Epithelial cell of esophagus (primary cell): ENCODE results near the gene WDR89.
"Not testable (repeated sequence)": the region's sequence is repeated elsewhere in the genome, so short reads cannot be mapped to it uniquely, and the experiment has no call there.

Source experiments
- DNase-seq: peaks from one replicate; pipeline ENCODE4 v3.0.0; 2010; ENCODE audit warnings: low read depth
- H3K4me3 ChIP-seq: 2 replicates; pipeline ENCODE4 v1.5.1; 2011; ENCODE audit warnings: mild to moderate bottlenecking, low read length, control low read depth
- TF ChIP-seq, protein P1 (sequence below): IDR thresholded peaks from 2 replicates; pipeline ENCODE4 v1.5.1; 2011; ENCODE audit warnings: low read depth, mild to moderate bottlenecking, low read length, control low read depth, inconsistent platforms; ENCODE audit not compliant: insufficient read depth; ENCODE audit errors: missing control alignments

The WDR89 gene

DNA sequence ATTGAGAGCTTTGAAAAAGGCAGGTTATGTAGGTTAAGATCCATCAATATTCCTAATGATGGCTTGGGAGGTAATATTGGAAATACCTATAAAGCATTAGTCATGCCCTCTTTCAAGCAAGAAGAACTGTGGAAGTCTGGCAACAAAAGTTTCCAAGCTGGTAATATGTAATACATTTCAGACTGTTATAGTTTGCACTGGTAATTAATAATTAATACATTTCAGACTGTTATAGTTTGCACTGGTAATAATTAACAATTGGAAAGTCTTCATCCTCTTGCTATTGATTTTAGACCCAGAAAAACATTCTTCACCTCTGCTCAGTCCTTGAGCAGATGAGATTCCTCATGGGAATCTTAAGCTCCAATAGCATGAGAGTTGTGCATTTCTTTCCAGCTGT is 29.0 kb upstream of the WDR89 start:
- no peak for DNase-seq
- H3K4me3 ChIP-seq, result no peak overlapping the region
- TF ChIP-seq, protein P1, sequence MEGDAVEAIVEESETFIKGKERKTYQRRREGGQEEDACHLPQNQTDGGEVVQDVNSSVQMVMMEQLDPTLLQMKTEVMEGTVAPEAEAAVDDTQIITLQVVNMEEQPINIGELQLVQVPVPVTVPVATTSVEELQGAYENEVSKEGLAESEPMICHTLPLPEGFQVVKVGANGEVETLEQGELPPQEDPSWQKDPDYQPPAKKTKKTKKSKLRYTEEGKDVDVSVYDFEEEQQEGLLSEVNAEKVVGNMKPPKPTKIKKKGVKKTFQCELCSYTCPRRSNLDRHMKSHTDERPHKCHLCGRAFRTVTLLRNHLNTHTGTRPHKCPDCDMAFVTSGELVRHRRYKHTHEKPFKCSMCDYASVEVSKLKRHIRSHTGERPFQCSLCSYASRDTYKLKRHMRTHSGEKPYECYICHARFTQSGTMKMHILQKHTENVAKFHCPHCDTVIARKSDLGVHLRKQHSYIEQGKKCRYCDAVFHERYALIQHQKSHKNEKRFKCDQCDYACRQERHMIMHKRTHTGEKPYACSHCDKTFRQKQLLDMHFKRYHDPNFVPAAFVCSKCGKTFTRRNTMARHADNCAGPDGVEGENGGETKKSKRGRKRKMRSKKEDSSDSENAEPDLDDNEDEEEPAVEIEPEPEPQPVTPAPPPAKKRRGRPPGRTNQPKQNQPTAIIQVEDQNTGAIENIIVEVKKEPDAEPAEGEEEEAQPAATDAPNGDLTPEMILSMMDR, result no peak

DNA sequence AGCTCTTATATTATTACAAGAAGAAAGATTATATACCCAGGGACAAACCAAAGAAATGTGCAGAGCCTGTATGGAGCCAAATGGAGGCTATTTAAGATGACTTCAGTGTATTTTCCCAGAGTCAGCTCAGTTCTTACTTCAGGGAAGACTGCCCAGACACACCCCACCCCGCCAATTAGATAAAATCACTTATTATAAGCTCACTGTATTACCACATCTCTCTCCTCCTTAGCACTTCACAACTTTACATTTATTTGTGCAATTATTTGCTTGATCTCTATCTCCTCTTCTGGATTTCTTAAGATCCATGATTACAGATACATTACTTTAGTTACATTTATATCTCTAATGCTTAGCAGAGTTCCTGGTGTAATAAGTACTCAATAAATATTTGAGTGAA is 24.7 kb upstream of the WDR89 start:
- TF ChIP-seq, protein P1, result no peak
- H3K4me3 ChIP-seq, result no peak overlapping the region
- no peak for DNase-seq

DNA sequence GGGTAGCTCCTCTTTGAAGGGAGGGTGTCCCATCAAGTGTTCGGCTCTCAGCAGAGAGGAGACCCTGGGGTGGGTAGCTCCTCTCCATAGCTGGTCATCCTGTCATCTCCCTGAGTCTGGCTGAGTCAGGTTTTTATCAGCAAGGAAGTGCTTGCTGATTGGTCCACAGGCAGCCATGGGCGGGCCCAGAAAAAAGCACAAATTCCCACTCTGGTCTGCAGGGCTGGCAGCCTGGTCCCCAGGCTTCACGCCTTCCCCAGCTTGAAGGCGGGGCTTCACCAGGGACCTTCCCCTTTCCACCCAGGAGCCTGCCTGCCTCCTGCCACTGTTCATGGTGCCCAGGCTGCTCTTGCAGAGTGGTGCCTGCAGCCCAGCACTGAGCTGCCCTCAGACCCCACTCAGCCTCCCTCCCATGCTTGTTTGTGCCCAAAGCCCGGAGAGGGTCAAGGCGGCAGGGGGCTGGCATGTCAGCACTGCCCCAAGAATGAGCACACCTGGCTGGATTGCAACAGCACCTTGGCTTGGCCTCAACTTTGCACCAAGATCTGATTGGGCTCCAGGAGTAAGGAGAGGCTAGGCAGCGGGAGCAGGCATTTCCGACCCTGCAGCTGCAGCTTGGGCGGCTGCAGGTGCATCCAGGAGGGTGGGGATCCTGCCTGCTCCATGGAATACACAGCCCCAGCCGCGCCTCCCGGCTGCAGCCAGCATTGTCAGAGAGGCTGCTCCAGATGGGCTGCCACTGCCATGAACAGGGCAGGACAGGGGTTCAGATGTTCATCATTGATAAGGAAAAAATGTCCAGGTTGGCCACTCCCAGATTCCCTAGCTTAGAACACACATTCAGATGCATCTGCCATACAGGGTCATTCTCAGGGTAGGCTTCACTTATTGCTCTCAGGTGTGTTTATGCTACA is 22.0 kb upstream of the WDR89 start:
- TF ChIP-seq, protein P1, result no peak
- DNase-seq, result peak; percentile 11
- H3K4me3 ChIP-seq, result no peak overlapping the region

DNA sequence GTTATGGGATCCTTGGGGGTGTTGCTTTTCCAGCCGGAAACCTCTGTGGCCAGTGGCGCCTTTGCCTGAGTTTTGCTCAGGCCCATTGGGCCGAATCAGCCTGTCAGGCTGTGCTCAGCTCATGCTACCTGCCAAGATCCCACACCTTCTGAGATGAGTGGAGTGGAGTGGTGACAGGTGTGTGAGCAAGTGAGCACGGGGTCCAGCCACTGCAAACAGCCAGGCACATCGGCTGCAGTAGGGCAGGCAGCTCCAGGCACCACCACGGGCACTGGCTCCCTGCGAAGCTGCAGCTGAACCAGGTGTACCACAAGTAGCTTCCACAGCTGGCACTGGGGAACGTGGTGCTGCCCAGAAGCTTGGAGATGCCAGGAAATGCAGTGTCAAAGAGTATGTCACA is 21.1 kb upstream of the WDR89 start:
- TF ChIP-seq, protein P1, result no peak
- DNase-seq, result no peak
- H3K4me3 ChIP-seq, result no peak overlapping the region

DNA sequence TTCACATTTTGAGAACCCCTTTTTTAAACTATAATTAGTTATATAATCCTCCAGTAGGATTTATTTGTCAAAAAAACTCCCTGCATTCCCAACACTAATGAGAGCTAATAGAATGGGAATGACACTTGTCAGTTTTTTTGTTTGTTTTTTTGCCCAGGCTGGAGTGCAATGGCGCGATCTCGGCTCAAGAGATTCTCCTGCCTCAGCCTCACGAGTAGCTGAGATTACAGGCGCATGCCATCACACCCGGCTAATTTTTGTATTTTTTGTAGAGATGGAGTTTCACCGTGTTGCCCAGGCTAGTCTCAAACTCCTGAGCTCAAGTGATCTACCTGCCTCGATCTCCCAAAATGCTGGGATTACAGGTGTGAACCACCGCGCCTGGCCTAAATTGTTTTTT is 20.2 kb upstream of the WDR89 start:
- H3K4me3 ChIP-seq, result not testable (repeated sequence)

DNA sequence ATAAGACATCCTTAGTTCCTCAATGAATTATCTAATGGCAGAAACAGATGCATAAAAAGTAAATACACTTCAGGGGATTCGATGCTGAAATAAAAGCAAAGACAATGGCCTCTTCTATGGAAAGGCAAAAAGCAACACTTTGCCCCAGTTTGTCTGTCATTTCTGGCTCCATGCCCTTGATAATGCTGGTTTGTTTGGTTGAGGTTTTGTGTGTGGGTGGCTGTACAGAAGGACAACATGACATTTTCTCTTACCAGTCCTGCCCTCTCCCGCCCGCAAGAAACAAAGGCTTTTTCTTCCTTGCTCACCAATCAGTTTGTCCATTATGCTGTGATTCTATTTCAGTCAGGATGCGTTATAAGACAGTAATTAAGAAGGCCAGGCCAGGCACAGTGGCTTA is 18.1 kb upstream of the WDR89 start:
- no peak for DNase-seq
- H3K4me3 ChIP-seq, result no peak overlapping the region
- TF ChIP-seq, protein P1, result no peak

More for the DNA sequence above, 20.2 kb upstream of the WDR89 start:
- not testable (repeated sequence) for DNase-seq

DNA sequence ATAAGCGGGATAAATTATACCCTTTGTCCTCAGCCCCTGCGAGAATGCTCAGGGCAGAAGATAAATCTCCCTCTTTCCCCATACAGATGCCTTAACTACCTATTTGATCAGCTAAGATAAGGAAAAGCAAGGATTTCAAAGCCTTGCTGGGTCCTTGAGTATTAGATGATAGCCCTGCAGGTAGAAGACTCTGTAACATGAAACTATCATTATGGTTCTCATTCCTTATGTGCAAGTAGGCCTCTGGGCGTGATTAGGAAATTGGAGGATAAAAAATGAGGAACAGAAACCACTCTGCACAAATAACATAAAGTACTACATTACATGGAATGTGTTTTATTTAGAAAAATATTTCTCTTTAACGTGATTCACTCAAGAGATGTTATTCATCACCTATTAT is 14.5 kb upstream of the WDR89 start:
- H3K4me3 ChIP-seq, result no peak overlapping the region
- TF ChIP-seq, protein P1, result no peak
- DNase-seq, result peak; percentile 29
